Amniotic stem cell (primary cell): ENCODE data around the gene RAD23A.
A peak's percentile ranks its signal among the peaks of the same experiment; 100 is the strongest.
"Not testable (repeated sequence)": the region's sequence is repeated elsewhere in the genome, so short reads cannot be mapped to it uniquely, and the experiment has no call there.

Experiments used
- DNase-seq: peaks from one replicate; lab custom pipeline; 2025; lab: John Stamatoyannopoulos, UW

The RAD23A gene

DNA sequence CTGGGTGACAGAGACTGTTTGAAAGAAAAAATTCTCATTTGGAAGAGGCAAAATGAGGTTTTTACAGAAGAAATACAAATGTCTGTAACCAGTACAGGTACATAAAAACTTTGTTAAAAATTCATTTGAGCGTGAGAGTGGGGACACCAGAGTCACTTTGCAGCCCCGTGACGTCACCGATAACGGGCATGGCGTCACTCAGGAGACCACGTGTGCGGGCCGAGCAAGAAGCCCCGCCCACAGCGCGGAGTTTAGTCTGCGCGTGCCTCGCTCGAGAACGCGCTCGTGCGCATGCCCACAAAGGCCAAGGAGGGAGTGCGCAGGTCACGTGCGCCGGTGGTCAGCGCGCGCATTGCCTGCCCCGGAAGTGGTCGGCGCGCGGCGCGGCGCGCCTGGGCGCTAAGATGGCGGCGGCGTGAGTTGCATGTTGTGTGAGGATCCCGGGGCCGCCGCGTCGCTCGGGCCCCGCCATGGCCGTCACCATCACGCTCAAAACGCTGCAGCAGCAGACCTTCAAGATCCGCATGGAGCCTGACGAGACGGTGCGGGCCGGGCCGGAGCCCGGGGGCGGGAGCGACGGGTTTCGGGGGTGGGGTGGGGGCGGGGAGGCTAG is at the start of gene RAD23A:
TSS of gene RAD23A (plus strand) at position 384 of the 613 bp plus-strand sequence. CDS start at position 471, 87 bp downstream.
- DNase-seq: peak; percentile 88

DNA sequence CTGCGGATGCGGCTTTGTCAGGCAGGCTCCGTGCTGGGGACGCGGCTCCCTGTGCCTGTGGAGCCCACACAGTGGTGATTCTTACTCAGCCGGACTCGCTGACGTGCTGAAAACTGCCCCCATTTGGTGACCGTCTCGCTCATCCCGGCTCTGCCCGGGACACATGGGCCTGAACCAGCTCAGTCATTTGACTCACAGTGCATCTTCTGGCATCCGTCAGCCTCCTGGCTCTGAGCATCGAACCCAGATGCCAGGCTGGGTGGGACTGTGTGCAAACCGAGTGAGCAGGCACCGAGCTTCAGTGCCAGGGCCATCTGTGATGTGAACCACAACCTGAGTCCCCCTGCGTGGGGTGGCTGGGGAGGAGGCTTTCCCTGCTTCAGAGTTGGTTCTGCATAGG is 49.2 kb upstream of the RAD23A start:
- DNase-seq: no peak

DNA sequence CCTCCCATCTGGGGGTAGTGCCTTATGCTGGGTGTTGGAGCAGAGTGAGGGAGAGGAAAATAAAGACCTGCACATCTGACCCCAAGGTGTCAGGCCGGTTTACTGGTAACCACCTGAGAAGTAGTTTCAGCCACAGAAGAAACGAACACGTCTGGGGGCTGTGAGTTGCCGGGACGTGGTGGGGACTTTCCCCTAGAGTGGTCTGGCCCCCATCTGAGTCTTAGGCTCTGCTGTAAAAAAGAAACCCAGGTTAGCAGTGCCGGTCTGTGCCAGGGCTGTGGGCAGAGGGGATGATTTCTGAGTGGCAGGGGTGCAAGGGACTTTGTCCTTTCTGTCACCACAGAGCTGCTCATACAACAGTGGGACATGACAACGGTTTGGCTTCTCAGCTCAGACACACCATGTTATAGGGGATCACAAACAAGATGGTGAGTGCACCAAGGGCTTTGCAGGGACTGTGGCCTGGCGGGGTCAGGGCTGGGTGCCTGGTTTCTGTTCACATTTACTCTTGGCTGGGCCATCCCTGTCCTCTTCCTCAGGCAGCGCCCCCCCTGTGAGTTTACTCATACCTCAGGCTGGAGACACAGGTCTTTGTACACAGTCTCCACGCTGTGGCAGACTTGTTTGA is 45.7 kb upstream of the RAD23A start:
- DNase-seq: no peak

DNA sequence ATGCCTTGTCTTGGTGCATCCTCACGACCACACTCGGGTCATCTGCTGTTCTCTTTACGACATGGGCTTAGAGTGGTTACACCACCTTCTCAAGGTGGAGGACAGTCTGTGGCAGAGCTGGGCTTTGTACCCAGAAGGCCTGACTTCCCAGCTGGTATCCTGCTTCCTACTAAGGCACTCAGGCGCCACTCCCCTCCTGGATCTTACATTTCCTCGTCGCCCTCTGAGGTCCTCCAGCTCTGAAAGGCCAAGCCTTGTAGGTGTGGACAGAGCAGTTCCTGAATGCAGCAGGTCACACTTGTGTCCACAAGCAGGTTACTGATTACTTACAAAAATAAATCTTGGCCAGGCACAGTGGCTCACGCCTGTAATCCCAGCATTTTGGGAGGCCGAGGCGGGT is 38.5 kb upstream of the RAD23A start:
- no peak for DNase-seq

DNA sequence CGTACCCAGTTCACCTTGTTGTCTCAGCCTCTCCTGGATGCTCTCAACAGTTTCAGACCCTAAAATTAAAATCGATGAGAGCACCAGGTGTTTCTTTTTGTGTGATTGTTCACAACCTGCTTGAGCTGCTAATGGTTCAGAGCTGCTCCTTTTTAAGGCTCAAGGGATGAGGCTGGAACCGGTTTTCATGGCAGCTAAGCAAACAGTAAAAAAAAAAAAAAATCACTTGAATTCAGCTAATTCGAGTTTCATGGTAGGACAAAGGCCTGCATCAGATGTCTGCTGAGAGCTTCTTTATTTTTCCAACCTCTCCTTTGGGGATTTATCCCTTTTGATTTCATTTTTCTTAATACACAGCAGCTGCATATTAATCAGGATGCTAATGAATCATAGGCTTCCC is 33.1 kb upstream of the RAD23A start:
- DNase-seq: no peak

DNA sequence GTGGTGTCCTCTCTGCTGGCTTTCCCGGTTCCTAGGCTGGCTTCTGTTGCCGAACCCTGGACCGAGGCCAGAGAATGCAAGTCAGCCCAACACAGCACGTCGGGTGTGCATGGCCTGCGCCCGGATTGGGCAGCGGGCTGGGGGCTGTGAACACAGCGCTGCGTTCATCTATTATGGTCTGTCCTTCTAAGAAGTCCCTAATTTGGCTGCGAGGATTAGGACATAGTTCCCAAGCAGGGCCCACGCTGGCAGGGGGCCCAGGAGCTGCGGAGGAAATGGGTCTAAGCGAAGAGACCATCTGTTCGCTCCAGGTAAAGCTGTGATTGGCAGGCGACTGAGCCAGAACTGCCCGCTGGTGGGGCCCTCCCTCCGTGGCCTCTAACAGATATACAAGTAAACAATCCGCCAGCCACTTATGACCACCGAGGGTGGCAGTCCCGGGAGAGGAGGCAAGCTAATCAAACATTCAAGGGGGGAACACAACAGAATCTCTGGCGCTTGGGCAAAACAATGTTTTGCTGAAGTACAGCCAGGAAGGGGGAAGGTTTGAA is 32.6 kb upstream of the RAD23A start:
- no peak for DNase-seq

DNA sequence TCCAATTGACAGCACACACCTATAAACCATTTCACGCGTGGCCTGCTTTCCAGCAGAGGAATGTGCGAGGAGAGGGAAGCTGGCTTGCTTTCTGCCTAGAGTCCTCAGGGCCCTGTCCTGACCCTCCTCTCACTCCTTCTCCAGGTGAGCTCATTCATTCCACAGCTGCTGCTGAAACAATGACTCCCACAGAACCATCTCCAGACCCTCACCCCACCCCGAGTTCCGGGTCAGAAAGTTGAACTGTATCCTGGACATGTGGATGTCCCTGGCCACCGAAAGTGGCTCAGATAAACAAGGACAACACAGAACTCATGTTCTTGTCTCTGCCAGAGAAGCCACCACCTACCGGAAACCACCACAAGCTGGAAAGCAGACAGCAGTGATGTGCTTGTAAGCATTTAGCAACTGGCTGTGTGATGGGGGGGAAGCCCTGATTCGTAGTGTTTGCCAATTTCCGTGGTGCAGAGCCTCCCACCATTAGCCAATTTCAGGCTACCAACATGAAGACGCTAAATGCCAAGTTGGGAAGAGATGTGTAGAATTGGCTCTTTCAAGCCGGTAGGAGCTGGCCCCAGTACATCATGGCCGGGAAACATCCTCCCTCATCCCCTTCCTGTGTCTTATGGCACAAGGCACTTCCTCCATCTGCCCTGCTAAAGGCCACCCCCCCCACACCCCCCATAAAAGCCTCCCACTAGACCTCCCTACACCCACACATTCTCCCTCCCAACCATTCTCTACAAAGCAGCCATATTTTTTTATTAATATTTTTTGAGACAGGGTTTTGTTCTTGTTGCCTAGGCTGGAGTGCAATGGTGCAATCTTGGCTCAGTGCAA is 31.6 kb upstream of the RAD23A start:
- no peak for DNase-seq

DNA sequence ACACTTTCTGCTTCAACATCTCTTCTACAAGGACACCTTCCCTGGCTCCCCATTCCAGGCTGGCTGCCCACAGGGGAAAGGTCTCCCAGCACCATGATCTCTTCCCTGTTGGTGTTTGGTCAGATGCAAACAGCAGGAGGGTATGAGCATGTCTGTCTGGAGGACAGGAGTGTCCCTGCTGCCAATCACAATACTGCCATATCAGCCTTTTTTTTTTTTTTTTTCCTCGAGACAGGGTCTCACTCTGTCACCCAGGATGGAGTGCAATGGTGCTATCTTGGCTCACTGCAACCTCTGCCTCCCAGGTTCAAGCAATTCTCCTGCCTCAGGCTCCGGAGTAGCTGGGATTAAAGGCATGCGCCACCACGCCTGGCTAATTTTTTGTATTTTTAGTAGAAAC is 29.8 kb upstream of the RAD23A start:
- not testable (repeated sequence) for DNase-seq

DNA sequence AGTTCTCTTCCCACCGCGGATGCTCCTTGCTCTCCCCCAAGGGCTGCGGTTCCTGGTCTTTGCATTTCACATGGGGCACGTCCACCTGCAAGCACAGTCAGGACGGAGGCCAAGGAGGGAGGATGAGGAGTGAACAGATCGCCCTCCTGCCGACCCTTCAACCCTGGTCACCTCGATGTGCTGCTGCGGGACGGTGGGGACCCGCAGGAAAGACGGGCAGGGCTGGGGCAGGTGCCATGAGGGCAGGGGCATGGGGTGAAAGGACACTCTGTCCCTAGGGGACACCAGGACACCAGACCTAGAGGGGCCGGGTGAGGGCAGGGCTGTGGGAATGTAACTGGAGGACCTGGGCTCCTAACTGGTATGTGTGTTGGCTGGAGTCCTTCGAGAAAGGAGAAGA is 27.4 kb upstream of the RAD23A start:
- no peak for DNase-seq

DNA sequence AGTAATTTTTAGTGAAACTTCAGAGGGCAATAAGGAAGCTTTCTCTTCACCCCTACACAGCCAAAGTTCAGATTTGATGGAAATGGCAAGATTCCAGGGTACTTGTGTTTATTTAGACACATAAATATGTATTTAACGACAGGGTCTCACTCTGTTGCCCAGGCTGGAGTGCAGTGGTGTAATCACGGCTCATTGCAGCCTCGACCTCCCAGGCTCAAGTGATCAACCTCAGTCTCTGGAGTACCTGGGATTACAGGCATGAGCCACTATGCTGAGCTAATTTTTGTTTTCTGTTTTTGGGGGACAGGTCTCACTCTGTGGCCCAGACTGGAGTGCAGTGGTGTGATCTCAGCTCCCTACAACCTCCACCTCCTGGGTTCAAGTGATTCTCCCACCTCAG is 24.6 kb upstream of the RAD23A start:
- DNase-seq: no peak

DNA sequence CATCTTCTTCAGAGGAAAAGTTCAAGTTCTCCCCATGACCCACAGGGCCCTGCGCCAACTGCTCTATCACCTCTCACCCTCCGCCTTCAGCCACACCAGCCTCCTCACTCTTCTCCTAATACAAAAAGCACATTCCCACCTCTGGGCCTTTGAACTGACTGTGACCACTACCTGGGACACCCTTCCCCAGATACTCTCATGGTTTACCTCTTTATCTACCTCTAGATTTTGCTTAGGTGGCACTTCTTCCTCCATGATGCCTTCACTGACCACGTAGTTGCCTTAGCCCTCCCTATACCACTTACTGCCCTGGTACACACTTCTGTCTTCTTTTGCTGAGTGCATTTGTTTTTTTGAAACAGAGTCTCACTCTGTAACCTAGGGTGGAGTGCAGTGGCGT is 22.7 kb upstream of the RAD23A start:
- no peak for DNase-seq

DNA sequence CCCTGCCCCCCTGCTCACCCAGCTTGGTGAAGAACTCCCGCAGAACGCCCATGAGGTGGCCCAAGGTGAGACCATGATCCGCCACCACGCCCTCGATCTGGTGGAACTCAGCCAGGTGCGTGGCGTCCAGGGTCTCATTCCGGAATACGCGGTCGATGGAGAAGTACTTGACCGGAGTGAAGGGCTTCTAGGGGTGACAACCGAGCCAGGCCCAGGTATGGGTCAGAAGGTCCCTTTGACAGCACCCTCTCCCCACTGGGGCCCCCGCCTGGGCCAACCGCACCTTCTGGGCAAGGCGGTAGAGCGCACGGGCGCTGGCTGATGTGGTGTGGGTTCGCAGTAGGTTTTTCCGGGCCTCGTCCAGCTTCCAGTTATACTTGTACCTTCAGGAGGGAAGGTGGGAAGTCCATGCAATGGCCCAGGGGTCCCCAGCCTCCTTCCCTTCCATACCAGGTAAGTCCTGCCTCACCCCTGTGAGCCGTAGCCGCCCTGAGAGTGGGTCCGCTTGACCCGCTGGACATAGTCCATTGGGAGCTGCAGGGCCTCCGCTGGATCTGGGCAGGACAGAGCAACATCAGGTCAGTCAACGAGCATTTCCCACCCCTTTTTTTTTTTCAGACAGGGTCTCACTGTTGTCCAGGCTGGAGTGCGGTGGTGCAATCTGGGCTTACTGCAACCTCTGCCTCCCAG is 20.9 kb upstream of the RAD23A start:
- DNase-seq: no peak

DNA sequence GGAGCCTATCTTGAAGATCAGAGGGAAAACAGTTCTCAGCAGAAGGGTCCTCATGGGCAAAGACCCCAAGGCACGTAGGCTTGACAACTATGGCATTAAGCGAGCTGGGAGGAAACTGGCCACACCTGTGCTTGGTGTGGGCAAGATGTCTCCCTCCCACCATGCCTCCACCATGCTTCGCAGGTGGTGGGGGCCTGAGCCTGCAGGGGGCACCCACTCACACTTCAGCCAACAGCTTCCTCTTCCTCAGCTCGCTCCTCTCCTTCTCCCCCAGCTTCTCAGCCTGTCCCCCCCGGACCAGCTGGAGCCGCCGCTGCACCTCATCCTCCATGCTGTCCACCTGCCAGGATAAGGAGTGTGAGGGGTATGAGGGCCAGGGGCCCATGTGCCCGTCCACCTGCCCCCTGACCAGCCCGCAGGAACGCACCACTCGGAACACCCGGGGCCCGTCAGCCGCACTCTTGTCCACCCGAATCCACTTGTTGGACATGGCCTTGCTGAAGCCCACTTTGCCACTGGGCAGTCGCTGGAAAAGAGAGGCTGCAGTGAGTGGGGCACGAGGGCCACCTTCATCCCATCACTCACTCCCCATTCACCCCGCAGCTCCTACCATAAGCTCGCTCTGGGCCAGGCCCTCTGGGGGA is 15.5 kb upstream of the RAD23A start:
- no peak for DNase-seq

DNA sequence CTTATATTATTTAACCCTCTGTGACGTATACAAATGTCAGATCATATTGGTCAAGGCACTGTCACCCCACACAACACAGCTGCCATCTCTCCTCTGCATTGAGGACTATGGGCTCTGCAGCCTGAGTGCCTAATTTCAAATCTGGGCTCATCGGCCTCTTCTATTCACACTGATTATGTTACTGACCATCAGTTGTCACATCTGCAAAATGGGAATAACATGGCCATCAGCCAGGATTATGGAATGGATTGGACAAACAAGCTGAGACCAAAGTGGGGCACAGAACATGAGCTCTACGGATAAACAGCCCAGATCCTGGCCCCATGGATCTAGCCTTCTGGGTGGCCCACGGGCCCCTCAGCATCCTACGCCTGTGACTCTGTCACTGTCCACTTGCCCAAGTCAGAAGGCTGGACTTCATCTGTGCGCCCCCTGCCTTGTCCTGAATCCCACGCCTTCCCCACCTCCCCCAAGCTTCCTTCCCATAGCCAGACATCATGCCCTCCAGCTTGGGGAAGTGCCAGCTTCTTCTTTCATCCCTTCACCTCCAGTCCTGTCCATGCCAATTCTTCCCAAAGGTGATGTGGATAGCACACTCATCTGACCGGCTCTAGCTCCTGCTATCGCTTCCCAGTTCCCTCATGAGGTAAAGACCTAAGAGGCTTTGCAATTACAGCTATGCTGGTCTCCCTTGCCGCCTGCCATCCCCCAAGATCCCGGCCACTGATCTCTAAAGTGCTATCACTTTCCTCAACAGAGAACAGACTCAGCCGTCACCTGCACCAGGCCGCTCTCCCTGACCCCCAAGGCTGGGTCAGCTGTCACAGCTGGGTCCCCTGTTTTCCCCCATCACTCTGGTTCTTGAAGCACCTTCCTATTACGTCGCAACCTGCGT is 13.0 kb upstream of the RAD23A start:
- DNase-seq: no peak

DNA sequence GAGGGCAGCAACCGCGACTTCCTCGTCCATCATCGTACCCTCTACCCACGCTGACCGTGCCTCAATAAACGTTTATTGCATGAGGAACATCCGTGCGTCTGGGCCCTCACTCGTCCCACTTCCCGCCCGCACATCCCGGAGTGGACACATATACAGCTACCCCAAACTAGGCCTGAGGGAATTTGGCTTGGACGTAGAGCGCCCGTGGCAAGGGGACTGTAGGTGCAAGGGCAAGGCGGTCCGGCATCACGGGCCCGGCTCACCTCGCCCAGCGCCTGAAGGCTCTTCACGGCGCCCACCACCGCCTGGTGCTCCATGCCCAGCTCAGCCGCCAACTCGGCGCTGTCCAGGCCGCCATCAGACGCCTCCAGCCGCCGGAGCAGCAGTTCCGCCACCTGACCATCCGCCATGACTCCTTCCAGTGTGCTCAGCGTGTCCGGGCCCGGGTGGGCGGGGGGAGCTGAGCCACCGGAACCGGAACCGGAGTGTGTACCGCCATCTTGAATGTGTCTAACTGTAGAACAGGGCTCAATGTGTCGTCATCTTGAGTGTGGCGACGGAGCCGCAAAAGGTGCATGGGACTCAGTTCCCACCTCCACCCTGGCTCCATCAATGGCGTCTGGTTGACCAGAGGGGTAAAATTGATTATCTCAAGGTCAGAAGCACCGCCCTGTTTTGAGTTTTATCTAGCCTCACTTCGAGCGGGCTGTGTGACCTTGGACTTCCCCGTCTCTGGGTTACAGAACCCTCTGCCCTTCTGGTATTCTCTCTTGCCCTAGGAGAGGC is 12.2 kb upstream of the RAD23A start, which contains the start of gene FARSA:
TSS of gene FARSA (minus strand) at position 425 of the 786 bp plus-strand sequence. CDS start at position 410, 15 bp downstream.
- DNase-seq: peak; percentile 92

DNA sequence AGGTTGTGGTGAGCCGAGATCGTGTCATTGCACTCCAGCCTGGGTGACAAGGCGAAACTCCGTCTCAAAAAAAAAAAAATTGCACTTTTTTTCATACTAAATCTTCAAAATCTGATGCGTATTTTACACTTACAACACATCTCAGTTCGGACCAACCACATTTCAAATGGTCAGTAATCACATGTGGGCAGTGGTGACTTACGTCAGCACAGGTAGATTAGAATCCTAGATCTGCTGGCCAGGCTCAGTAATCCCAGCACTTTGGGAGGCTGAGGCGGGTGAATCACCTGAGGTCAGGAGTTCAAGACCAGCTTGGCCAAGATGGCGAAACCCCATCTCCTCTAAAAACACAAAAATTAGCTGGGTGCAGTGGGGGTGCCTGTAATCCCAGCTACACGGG is 10.6 kb upstream of the RAD23A start:
- no peak for DNase-seq

DNA sequence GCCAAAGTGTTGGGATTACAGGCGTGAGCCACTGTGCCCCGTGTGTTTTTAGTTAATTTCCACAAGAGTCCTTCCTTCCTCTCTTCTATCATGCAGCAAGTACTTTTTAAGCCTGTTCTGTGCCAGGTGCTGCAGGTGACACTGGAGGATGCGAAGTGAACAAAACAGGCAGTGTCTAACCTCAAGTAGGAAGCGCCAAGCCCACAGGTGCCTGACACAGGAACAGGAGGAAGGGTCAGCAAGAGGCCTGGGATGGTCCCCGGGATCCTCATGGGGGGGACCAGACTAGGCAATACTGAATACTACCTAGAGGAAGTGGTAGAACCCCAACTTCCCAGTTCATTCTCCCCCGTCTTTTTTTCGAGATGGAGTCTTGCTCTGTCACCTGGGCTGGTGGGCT is 9.1 kb upstream of the RAD23A start:
- DNase-seq: no peak

DNA sequence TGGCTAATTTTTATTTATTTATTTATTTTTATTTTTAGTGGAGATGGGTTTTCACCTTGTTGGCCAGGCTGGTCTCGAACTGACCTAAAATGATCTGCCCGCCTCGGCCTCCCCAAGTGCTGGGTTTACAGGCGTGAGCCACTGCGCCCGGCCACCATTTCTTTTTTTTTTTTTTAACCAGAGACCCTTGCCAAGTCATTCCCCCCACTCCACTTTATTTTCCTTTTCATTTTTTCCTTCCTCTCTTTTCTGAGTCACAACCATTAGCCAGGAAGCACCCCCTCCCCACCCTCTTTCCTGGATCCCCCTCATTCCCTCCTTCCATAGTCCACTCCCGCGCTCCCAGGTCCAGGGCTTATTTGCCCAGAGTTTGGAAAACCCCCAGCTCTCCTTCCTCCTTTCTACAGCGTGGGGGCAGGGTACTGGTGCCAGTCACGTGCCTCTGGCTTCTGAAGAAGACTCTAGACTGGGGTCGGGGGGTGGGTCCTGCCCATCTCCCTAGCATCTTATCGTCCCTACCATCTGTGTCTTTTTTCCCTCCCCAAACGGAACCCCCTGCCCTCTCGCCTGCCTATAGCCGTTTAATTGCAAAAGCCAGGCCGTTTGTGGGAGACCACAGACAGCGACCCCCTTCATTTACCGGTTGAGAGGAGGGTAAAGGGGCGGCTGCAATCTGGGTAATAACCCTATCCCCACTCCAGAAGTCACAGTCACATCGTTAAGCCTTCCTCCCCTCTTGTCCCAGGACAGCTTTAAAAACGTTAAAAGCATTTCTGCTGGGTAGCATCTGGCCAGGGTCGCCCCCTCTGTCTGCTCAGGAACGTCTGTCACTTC is 8.4 kb upstream of the RAD23A start:
- DNase-seq: no peak
